HUES48 (cell line): ENCODE data around the gene FBXL7.

ENCODE experiments used
- H3K27ac ChIP-seq: one replicate; pipeline ENCODE4 v1.7.0; 2013; ENCODE audit warnings: low read depth, low read length, inconsistent platforms
- H3K27me3 ChIP-seq: 2 replicates; pipeline ENCODE4 v1.6.1; 2013; ENCODE audit warnings: mild to moderate bottlenecking, low read length; ENCODE audit not compliant: control insufficient read depth, insufficient read depth
- H3K36me3 ChIP-seq: 2 replicates; pipeline ENCODE4 v1.6.1; 2013; ENCODE audit warnings: low read length; ENCODE audit not compliant: control insufficient read depth, insufficient read depth
- H3K4me1 ChIP-seq: 2 replicates; pipeline ENCODE4 v1.6.1; 2013; ENCODE audit warnings: mild to moderate bottlenecking, low read length; ENCODE audit not compliant: control insufficient read depth, insufficient read depth
- H3K4me3 ChIP-seq: 2 replicates; pipeline ENCODE4 v1.5.1; 2013; ENCODE audit warnings: mild to moderate bottlenecking, low read depth, low read length
- H3K9ac ChIP-seq: 2 replicates; pipeline ENCODE4 v1.6.1; 2013; ENCODE audit warnings: mild to moderate bottlenecking, low read depth, low read length, moderate library complexity
- H3K9me3 ChIP-seq: 2 replicates; pipeline ENCODE4 v1.6.1; 2013; ENCODE audit warnings: low read length; ENCODE audit not compliant: control insufficient read depth, insufficient read depth

Gene FBXL7

GRCh38 chr5:15654779-15655178, 154.8 kb downstream of the FBXL7 start:
- Histone ChIP-seq H3K27ac (no peak overlapping the region), H3K36me3 (no peaks in the 10 kb centered on the region), H3K27me3 (no peaks in the 10 kb centered on the region), H3K9me3 (no peaks in the 10 kb centered on the region), H3K4me3 (no peak overlapping the region), H3K4me1 (peaks cover 15% of the 10 kb centered on the region), H3K9ac (no peak overlapping the region)

- no peaks in the 10 kb centered on the region for H3K9me3 ChIP-seq
- no peak overlapping the region for H3K9ac ChIP-seq
- H3K4me3 ChIP-seq, result no peak overlapping the region
- H3K36me3 ChIP-seq, result no peaks in the 10 kb centered on the region
- H3K27me3 ChIP-seq, result no peaks in the 10 kb centered on the region
- H3K4me1 ChIP-seq, result peaks cover 15% of the 10 kb centered on the region
- no peak overlapping the region for H3K27ac ChIP-seq
Observed at GRCh38 chr5:15655683-15656082, 155.7 kb downstream of the FBXL7 start.

GRCh38 chr5:15664961-15665360, 165.0 kb downstream of the FBXL7 start:
- Histone ChIP-seq H3K27ac (no peak overlapping the region), H3K4me1 (peaks cover 8% of the 10 kb centered on the region; the same call in 1 of the 2 replicates), H3K4me3 (no peak overlapping the region), H3K9ac (no peak overlapping the region), H3K9me3 (no peaks in the 10 kb centered on the region), H3K27me3 (no peaks in the 10 kb centered on the region), H3K36me3 (no peaks in the 10 kb centered on the region)

GRCh38 chr5:15669826-15670225, 169.8 kb downstream of the FBXL7 start:
- Histone ChIP-seq H3K4me3 (no peak overlapping the region), H3K27ac (no peak overlapping the region), H3K9ac (no peak overlapping the region), H3K4me1 (peaks cover 24% of the 10 kb centered on the region; the same call in 1 of the 2 replicates), H3K9me3 (no peaks in the 10 kb centered on the region), H3K27me3 (no peaks in the 10 kb centered on the region), H3K36me3 (no peaks in the 10 kb centered on the region)

GRCh38 chr5:15674716-15675115, 174.7 kb downstream of the FBXL7 start:
- H3K4me3 ChIP-seq, result no peak overlapping the region
- H3K36me3 ChIP-seq, result no peaks in the 10 kb centered on the region
- H3K27ac ChIP-seq, result no peak overlapping the region
- H3K4me1 ChIP-seq, result peaks cover 22% of the 10 kb centered on the region; the same call in 1 of the 2 replicates
- no peak overlapping the region for H3K9ac ChIP-seq
- H3K9me3 ChIP-seq, result no peaks in the 10 kb centered on the region
- H3K27me3 ChIP-seq, result no peaks in the 10 kb centered on the region

- H3K36me3 ChIP-seq, result no peaks in the 10 kb centered on the region
- no peak overlapping the region for H3K4me3 ChIP-seq
- H3K9me3 ChIP-seq, result no peaks in the 10 kb centered on the region
- no peak overlapping the region for H3K27ac ChIP-seq
- H3K9ac ChIP-seq, result no peak overlapping the region
- H3K27me3 ChIP-seq, result no peaks in the 10 kb centered on the region
- peaks cover 20% of the 10 kb centered on the region; the same call in 1 of the 2 replicates for H3K4me1 ChIP-seq
Observed at GRCh38 chr5:15676591-15676990, 176.6 kb downstream of the FBXL7 start.

- Histone ChIP-seq H3K4me3 (no peak overlapping the region), H3K9ac (no peak overlapping the region), H3K27ac (no peak overlapping the region), H3K9me3 (no peaks in the 10 kb centered on the region), H3K27me3 (no peaks in the 10 kb centered on the region), H3K4me1 (peaks cover 27% of the 10 kb centered on the region), H3K36me3 (no peaks in the 10 kb centered on the region)
Observed at GRCh38 chr5:15679161-15679560, 179.2 kb downstream of the FBXL7 start.

- Histone ChIP-seq H3K4me3 (no peak overlapping the region), H3K27me3 (no peaks in the 10 kb centered on the region), H3K9ac (no peak overlapping the region), H3K9me3 (no peaks in the 10 kb centered on the region), H3K27ac (no peak overlapping the region), H3K4me1 (peaks cover 21% of the 10 kb centered on the region), H3K36me3 (no peaks in the 10 kb centered on the region)
Observed at GRCh38 chr5:15680455-15680854, 180.5 kb downstream of the FBXL7 start.

GRCh38 chr5:15682122-15682521, 182.1 kb downstream of the FBXL7 start:
- peaks cover 34% of the 10 kb centered on the region for H3K4me1 ChIP-seq
- no peaks in the 10 kb centered on the region for H3K27me3 ChIP-seq
- H3K9me3 ChIP-seq, result no peaks in the 10 kb centered on the region
- no peak overlapping the region for H3K9ac ChIP-seq
- H3K36me3 ChIP-seq, result no peaks in the 10 kb centered on the region
- H3K27ac ChIP-seq, result no peak overlapping the region
- H3K4me3 ChIP-seq, result no peak overlapping the region

- Histone ChIP-seq H3K27me3 (no peaks in the 10 kb centered on the region), H3K9ac (no peak overlapping the region), H3K4me1 (peaks cover 39% of the 10 kb centered on the region), H3K36me3 (no peaks in the 10 kb centered on the region), H3K4me3 (no peak overlapping the region), H3K27ac (no peak overlapping the region), H3K9me3 (no peaks in the 10 kb centered on the region)
Observed at GRCh38 chr5:15682566-15682965, 182.6 kb downstream of the FBXL7 start.

GRCh38 chr5:15683332-15683731, 183.4 kb downstream of the FBXL7 start:
- H3K9me3 ChIP-seq, result no peaks in the 10 kb centered on the region
- no peaks in the 10 kb centered on the region for H3K27me3 ChIP-seq
- H3K27ac ChIP-seq, result no peak overlapping the region
- no peak overlapping the region for H3K4me3 ChIP-seq
- H3K4me1 ChIP-seq, result peaks cover 41% of the 10 kb centered on the region
- no peak overlapping the region for H3K9ac ChIP-seq
- no peaks in the 10 kb centered on the region for H3K36me3 ChIP-seq

GRCh38 chr5:15687401-15687800, 187.4 kb downstream of the FBXL7 start:
- Histone ChIP-seq H3K27ac (no peak overlapping the region), H3K36me3 (no peaks in the 10 kb centered on the region), H3K9ac (no peak overlapping the region), H3K9me3 (no peaks in the 10 kb centered on the region), H3K27me3 (no peaks in the 10 kb centered on the region), H3K4me3 (no peak overlapping the region), H3K4me1 (peaks cover 42% of the 10 kb centered on the region)
